ENCODE results near the gene H1-8. TPM values are rescaled to one million over a fixed set of nuclear protein-coding genes. Genes with fewer than 3 reads are reported as not detected.

H1-8 gene
- total RNA-seq, 4 donors from 2014 or later, result not detected

DNA sequence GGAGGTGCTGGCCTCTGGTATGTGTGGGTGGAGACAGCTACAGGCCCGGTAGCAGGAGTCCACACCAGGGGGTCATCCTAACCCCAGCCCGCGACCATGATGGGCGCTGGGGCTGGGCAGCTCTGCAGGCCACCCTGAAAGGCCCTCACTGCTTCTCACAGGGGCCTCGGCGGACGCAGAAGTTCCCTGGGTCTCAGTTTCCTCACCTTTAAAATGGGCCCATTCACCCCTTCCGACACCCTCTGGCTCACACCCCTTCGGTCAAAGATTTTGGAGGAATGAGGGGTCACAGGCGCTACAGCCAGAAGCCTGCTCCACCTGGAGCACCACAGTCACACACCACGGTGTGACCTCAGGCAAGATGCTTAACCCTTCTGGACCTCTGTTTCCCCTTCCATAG is 55.5 kb downstream of the H1-8 start:
- no peak overlapping the region for H3K4me3 ChIP-seq (ENCODE audit: low read depth, poor library complexity, severe bottlenecking)
- WGBS, 2 donors, result 73 to 77% methylated on average over 10 to 11 of the region's 11 CpGs
- intact Hi-C loops (cut with DNase I; ENCODE audit: low total_unique reads), result no loop called here
- TF ChIP-seq, protein P1, sequence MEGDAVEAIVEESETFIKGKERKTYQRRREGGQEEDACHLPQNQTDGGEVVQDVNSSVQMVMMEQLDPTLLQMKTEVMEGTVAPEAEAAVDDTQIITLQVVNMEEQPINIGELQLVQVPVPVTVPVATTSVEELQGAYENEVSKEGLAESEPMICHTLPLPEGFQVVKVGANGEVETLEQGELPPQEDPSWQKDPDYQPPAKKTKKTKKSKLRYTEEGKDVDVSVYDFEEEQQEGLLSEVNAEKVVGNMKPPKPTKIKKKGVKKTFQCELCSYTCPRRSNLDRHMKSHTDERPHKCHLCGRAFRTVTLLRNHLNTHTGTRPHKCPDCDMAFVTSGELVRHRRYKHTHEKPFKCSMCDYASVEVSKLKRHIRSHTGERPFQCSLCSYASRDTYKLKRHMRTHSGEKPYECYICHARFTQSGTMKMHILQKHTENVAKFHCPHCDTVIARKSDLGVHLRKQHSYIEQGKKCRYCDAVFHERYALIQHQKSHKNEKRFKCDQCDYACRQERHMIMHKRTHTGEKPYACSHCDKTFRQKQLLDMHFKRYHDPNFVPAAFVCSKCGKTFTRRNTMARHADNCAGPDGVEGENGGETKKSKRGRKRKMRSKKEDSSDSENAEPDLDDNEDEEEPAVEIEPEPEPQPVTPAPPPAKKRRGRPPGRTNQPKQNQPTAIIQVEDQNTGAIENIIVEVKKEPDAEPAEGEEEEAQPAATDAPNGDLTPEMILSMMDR (IDR thresholded peaks at IDR 0.05), result no peak
- TF ChIP-seq POLR2A (IDR thresholded peaks at IDR 0.05), result no peak
- DNase-seq (ENCODE audit: low spot score in 2 of 2), result no peak

DNA sequence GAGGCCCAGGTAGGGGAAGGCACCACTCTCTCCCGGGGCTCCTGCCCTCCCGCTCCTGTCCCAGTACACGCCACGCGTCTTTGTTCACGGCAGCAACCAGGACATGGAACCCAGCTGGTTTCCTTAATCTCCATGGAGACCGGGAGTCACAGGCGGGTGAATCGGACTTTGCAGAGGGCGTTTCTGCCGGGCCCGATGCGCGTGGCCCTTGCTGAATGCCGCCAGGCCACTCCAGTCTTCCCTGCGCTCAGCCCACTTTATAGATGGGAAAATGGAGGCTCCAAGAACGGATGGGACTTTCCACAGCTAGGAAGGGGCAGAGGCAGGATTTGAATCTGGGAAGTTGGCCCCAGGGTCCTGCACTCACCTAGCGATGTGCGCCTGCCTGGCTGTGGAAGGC is 56.1 kb downstream of the H1-8 start:
- intact Hi-C loops (cut with DNase I; ENCODE audit: low total_unique reads), result no loop called here
- TF ChIP-seq, protein P1 (IDR thresholded peaks at IDR 0.05), result no peak
- TF ChIP-seq POLR2A (IDR thresholded peaks at IDR 0.05), result no peak
- no peak for DNase-seq (ENCODE audit: low spot score in 2 of 2)
- H3K4me3 ChIP-seq (ENCODE audit: low read depth, poor library complexity, severe bottlenecking), result no peak overlapping the region
- WGBS, 2 donors, result 67 to 84% methylated on average over 19 of the region's 19 CpGs

DNA sequence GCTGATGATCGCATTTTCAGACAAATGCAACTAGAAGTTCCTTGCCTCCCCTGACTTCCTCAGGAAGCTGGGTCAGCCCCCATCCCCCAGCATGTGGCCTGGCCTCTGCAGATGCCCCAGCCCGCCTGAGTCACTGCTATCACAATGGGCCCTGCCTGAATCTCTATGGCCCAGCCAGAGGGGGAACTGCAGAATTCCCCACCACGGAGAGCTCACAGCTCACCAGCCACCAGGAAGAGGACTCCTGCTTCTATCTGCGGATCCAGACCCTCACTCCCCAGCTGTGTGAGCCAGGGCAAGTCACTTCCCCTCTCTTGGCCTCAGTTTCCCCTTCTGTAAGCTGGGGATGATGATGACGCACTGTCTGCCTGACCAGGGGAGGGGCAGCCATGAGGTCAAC is 56.6 kb downstream of the H1-8 start:
- DNase-seq (ENCODE audit: low spot score in 2 of 2), result no peak
- intact Hi-C loops (cut with DNase I; ENCODE audit: low total_unique reads), result no loop called here
- WGBS, 2 donors, result 70 to 78% methylated on average over 2 to 5 of the region's 5 CpGs
- TF ChIP-seq, protein P1 (IDR thresholded peaks at IDR 0.05), result no peak
- no peak for TF ChIP-seq POLR2A (IDR thresholded peaks at IDR 0.05)
- no peak overlapping the region for H3K4me3 ChIP-seq (ENCODE audit: low read depth, poor library complexity, severe bottlenecking)

DNA sequence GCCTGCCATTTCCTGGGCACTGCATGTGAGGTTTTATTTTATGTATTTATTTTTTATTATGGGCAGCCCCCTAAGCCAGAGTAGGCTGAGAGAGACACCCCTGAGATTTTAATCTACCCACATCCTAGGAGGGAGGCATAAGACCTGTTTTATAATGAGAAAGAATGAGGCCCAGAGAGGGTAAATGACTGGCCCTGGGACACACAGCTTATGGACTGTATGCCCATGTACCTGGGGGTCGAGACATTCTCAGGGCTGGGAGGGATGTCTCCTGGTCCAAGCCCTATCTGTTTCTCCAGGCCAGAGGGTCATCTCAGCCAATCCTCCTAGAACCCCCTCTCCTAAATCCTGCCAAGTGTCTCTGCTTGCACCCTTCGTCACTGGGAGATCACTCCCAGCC is 57.4 kb downstream of the H1-8 start:
- DNase-seq (ENCODE audit: low spot score in 2 of 2), result no peak
- TF ChIP-seq POLR2A (IDR thresholded peaks at IDR 0.05), result no peak
- TF ChIP-seq, protein P1 (IDR thresholded peaks at IDR 0.05), result no peak
- H3K4me3 ChIP-seq (ENCODE audit: low read depth, poor library complexity, severe bottlenecking), result no peak overlapping the region
- WGBS, 2 donors, result 74 to 84% methylated on average over 2 of the region's 2 CpGs
- intact Hi-C loops (cut with DNase I; ENCODE audit: low total_unique reads), result no loop called here

Other genes starting within 250 kb of the H1-8 start
- not detected for gene EFCAB12, start 114.5 kb upstream of the H1-8 start, total RNA-seq
- gene MBD4, start 103.2 kb upstream of the H1-8 start, total RNA-seq, result 10 to 100 TPM; 14.5 to 36.9 (median 18.4) TPM
- gene IFT122, start 103.0 kb upstream of the H1-8 start, total RNA-seq, result 10 to 100 TPM; 10.1 to 31.1 (median 22.5) TPM
- not detected for gene RHO, start 14.5 kb upstream of the H1-8 start, total RNA-seq
- 10 to 100 TPM; 24.0 to 42.6 (median 30.3) TPM for gene PLXND1, start 63.5 kb downstream of the H1-8 start, total RNA-seq